ENCODE measurements around the gene CHCHD10. TPM values are rescaled to one million over a fixed set of nuclear protein-coding genes. Genes with fewer than 3 reads are reported as not detected.

Gene CHCHD10
- total RNA-seq, 1 experiment from 2014 or later, result 198 TPM

- H3K4me1 Mint-ChIP-seq, result peaks cover 16% of the 10 kb centered on the region
- CTCF ChIA-PET, result interaction anchor here (0.9 kb wide), 1 partner anchor 22 kb away, joined by 3 read pairs; no protein-coding TSS in a partner anchor
- POLR2A ChIA-PET, result no interaction called here
- peaks cover 7% of the 10 kb centered on the region; the same call in 1 of the 2 replicates for H3K9me3 Mint-ChIP-seq
- H3K27me3 Mint-ChIP-seq (ENCODE audit: low read depth), result no peaks in the 10 kb centered on the region
- no peak overlapping the region for H3K4me3 Mint-ChIP-seq
- H3K36me3 Mint-ChIP-seq, result peaks cover 63% of the 10 kb centered on the region
- H3K27ac Mint-ChIP-seq, result 0 out of 2 replicates have a peak overlapping the region, but pooled peaks have one; percentile 16
- TF ChIP-seq AFF4 (CRISPR knock-in tag; IDR thresholded peaks at IDR 0.05; ENCODE audit: borderline replicate concordance) (no peak), ARID4B (CRISPR knock-in tag; IDR thresholded peaks at IDR 0.05; ENCODE audit: borderline replicate concordance) (no peak), TCF7 (CRISPR knock-in tag; IDR thresholded peaks at IDR 0.05; ENCODE audit: low read depth) (no peak), ZNF532 (CRISPR knock-in tag; IDR thresholded peaks at IDR 0.05; ENCODE audit: borderline replicate concordance) (no peak), SMAD3 (CRISPR knock-in tag; IDR thresholded peaks at IDR 0.05; ENCODE audit: borderline replicate concordance) (no peak), ZNF121 (CRISPR knock-in tag; IDR thresholded peaks at IDR 0.05) (no peak), ATF3 (CRISPR knock-in tag; conservative IDR thresholded peaks at IDR 0.05) (no peak), ZMAT4 (CRISPR knock-in tag; IDR thresholded peaks at IDR 0.05) (no peak), E2F1 (CRISPR knock-in tag; IDR thresholded peaks at IDR 0.05) (no peak), ZNF219 (CRISPR knock-in tag; IDR thresholded peaks at IDR 0.05; ENCODE audit: borderline replicate concordance) (no peak), FOXJ3 (CRISPR knock-in tag; IDR thresholded peaks at IDR 0.05; ENCODE audit: borderline replicate concordance) (no peak), USF2 (CRISPR knock-in tag; IDR thresholded peaks at IDR 0.05) (no peak), GABPB1 (CRISPR knock-in tag; IDR thresholded peaks at IDR 0.05) (no peak), SOX15 (CRISPR knock-in tag; IDR thresholded peaks at IDR 0.05) (no peak), CREM (CRISPR knock-in tag; IDR thresholded peaks at IDR 0.05) (no peak), CREB1 (CRISPR knock-in tag; IDR thresholded peaks at IDR 0.05) (no peak)
- TF ChIP-seq, protein P1, sequence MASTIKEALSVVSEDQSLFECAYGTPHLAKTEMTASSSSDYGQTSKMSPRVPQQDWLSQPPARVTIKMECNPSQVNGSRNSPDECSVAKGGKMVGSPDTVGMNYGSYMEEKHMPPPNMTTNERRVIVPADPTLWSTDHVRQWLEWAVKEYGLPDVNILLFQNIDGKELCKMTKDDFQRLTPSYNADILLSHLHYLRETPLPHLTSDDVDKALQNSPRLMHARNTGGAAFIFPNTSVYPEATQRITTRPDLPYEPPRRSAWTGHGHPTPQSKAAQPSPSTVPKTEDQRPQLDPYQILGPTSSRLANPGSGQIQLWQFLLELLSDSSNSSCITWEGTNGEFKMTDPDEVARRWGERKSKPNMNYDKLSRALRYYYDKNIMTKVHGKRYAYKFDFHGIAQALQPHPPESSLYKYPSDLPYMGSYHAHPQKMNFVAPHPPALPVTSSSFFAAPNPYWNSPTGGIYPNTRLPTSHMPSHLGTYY (CRISPR knock-in tag; IDR thresholded peaks at IDR 0.05), result no peak
- ATAC-seq (no peak), DNase-seq (ENCODE audit: low spot score) (no peak)
Measured at GRCh38 chr22:23793326-23793725, 25.6 kb upstream of the CHCHD10 start.
